CD4-positive, alpha-beta T cell treated with Interleukin-12 subunit alpha and Interleukin-12 subunit beta, for 1 hour (primary cell): Measurements from ENCODE around the gene CD81.

ENCODE experiments used
- DNase-seq: peaks from one replicate; pipeline ENCODE4 v3.0.0-alpha.2; 2020

The CD81 gene

DNA sequence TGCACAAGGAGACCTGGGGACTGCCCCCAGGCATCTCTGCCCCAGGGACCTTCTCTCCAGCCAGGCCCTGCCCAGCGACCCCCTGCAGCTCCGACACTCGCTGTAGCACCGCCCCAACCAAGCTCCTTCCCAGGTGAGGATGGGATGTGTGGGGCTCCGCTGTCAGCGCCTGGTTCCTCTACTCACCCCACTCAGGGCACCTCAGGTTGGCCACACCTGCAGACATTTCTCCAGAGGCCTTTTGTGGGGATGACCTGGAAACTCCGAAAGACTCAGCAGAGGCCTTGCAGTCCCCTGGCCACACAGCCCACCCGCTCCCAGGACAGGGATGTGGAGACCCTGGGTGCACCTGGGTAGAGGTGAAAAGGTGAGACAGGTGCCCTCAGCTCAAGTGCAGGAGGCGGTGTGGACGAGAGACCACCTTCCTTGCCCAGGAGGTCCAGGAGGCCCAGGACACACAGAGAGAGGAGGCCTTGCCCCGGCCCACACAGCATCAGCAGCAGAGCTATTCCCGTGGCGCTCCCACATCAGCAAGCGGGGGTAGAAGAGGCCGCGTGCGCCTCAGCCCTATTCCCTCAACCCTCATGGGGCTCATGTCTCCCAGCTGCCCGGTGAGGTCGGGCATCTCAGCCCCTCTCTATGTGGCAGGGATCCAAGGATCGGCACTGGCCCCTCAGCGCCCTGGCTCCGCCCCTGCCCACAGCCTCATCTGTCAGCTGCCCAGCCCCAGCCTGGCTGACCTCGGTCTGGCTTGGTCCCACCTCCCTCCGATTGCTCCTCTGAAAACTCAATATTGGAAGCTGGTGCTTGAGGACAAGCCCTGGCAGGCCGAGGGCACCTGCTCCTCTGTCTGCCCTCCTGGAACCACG is 46.3 kb downstream of the CD81 start:
- no peak for DNase-seq

GRCh38 chr11:2424811-2425495 is 47.8 kb downstream of the CD81 start:
- DNase-seq: no peak

DNA sequence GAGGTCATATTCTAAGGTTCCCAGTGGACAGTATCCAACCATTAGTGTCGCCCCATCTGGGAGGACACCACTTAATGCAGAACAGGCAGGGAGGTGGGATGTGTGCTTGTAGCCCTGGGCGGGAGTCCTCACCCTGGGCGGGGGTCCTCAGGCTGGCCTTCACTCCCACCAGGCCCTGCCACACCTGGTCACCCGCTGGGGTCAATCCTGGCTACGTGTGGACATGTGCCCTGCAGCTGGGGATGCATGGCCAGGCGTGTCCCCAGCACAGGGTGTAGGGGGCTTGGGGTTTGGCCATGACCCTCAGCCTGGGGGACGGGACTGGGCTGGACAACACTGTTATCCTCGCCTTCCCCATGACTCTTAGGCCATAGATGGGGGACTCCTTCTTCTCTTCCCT is 48.4 kb downstream of the CD81 start:
- DNase-seq: no peak

GRCh38 chr11:2426221-2426620 is 49.1 kb downstream of the CD81 start:
- no peak for DNase-seq

DNA sequence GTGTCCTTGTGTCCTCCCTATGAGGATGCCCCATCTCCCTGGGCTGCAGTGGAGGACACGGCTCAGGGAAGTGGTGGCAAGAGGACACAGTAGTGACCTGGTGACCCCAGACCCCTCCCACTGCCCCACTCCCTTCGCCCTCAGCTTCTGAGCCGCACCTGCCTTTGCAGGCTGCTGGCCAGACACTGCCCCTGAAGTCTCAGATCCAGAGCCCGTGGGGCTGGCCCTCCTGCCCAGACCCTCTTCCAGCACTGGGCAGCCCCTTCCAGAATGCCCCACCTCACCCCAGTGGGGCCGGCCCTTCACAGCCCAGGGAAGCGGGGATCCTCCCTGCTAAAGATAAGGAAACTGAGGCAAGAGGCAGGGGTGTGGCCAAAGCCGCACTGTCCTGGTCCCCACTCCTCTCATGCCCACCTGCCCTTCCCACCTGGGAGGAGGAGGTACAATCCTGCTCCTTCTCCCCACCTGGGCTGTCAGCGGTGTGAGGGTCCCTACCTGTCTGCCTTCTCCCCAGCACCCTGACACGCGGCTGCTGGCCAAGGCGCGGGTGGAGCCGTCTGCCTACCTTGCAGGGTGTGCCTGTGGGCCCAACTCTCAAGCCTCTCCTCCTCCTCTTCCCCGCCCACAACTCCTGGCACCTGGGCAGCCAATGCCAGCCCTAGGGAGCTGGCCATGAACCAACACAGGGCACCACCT is 49.9 kb downstream of the CD81 start:
- no peak for DNase-seq

- no peak for DNase-seq
Measured at GRCh38 chr11:2427721-2428321, 50.7 kb downstream of the CD81 start.

DNA sequence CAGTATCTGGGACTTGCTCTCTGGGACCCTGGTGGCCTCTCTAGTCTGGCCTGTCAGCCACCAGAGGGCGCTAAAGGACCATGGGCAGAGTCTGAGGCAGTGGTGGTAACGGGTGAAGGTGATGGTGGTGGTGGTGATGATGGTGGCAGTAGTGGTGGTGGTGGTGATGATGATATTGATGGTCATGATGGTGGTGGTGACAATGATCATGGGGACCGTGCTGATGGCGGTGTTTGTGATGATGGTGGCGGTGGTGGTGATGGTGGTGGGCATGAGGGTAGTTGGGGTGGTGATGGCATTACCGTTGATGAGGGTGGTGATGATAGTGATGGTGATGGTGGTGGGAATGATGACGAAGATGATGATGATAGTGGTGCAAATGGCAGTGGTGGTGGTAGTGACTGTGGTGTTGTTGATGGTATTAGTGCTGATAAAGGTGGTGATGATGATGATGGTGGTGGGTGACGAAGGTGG is 51.2 kb downstream of the CD81 start:
- DNase-seq: peak; percentile 87

DNA sequence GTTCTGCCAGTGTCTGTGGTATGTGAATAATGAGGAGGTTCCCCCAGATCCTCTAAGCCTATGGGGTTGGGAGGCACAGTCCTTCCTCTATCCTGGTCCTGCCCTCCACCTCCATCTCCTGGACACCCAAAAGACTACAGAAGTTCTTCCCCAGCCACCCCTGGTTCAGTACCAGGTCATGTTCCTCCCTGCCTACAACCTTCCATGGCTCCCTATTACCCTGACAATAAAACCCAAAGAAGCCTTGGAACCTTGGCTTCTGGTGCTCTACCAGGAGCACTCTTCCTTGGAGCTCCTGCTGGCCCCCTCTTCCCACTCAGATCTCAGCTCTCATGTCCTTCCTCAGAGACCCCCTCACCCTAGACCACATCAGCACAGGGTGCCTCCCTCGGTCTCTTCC is 54.3 kb downstream of the CD81 start:
- DNase-seq: no peak

DNA sequence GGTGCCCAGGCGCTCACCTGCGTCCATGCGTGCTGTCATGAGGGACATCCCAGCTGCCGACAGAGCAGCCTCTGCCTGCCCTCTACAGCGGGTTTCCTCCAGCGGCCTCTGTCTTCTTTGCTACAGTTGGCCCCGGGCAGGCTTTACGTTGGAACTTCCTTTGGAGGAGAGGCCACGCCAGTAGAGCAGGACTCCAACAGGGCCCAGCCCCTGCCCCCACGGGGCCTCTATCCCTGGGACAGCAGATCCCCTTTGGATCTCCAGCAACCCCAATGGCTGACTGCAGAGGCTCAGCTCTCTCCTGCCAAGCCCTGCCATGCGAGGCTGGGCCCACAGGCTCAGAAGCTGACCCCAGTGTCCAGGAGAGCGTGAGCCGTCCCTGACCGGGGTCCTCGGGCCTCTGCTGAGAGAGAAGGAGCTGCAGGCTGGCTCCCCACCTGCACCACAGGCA is 55.1 kb downstream of the CD81 start:
- DNase-seq: no peak

- DNase-seq: no peak
Measured at GRCh38 chr11:2432628-2433071, 55.5 kb downstream of the CD81 start.

DNA sequence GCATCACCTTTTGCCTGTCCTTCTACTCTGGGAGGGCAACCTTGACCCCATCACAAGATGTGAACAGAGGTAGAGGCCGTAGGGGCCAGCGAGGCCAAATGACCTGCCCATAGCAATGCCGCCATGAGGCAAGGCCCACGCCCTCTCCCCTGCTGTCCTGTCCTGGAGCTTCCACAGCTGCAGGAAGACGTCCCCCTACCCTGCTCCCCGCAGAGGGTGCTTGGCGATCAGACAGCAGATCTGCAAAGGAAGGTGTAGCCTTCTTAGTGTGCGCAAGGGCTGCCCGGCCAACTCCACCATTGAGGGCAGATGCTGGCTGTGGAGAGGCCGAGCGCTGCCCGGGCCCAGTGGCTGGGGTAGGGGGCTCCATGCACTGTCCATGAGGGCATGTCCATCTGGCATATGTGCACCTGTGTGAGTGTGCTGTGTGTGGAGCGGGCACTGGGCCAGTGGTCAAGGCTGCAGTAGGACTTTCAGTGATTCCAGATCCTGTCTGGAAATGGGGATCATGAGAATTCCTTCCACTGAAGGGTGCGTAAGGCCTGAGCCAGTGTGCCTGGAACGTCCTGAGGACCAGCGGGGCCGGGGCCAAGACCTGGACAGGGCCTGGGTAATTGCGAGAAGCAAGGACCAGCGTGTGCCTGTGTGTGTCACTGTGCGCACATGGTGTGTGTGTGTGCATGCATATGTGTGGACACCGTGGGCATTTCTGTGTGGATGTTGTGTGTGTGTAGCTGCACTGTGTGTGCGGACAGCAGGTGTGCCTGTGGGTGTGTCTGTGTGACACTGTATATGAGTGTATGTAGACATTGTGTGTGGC is 56.2 kb downstream of the CD81 start:
- DNase-seq: no peak

- DNase-seq: no peak
Measured at GRCh38 chr11:2434008-2434407, 56.9 kb downstream of the CD81 start.

GRCh38 chr11:2434506-2435255 is 57.6 kb downstream of the CD81 start:
- no peak for DNase-seq

DNA sequence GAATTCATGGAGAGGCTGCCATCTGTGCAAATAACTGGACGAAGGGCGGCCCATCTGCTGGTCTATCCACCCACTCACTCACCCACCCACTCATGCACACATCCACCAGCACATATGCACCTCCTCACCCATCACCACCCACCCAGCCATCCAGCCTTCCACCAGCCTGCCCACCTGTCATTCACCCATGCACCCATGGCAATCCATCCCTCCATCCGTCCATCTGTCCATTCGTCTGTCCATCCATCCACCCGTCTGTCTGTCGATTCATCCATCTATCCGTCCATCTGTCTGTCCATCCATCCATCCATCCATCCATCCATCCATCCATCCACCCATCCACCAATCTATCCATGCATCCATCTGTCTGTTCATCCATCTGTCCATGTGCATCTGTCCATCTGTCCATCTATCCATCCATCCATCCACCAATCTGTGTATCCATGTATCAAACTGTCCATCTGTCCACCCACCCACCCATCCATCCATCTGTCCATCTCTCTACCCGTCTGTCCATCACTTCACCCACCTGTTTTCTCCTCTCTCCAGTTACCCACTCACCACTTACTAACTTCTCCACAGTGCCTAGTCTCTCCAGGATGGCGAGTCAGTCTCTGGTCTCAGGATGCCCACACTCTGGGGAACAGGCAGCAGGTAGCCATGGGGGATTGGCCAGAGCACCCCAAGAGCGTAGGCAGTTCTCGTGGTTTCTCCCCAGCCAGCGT is 58.3 kb downstream of the CD81 start:
- DNase-seq: no peak

DNA sequence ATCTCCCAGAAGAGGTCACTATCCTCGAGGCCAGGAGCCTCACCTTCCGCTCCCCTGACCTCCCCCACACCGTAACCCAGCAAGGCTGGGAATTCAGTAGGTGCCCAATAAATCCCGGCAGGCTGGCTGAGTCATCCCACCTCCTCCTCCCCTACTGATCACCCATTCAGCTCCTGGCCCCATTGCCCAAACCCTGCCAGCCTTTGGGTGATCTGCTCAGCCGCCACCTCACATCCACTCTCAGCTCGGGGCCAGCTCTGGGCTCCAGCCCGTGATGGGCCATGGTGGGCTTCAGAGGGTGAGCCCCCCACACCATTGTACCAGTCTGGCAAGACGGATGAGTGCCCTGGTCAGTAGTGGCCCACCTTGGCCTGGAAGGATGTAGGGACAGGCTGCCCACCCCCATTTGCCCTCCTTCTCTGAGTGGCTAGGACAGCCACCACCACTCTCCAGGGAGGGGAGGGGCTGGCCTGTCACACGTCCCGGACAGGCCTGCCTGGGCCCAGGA is 59.0 kb downstream of the CD81 start:
- DNase-seq: no peak

- DNase-seq: no peak
Measured at GRCh38 chr11:2436521-2437031, 59.5 kb downstream of the CD81 start.

DNA sequence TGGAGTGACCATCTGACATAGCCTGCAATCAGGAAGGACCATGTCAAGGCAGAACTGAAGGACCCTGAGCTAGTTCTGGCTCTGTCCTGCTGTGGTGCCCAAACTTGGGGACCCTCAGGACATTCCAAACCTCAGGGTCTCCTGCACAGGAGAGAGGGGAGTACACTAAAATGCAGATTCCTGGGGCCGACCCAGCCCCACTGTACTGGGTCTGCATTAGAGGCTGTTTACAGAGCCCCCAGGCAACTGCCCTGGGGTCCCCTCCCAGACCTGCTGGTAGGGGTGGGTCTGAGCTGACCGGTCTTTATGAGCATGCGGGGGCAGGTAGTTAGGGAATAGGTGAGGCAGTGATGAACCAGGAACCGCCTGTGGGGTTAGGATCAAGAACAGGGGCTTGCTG is 60.4 kb downstream of the CD81 start:
- DNase-seq: no peak

DNA sequence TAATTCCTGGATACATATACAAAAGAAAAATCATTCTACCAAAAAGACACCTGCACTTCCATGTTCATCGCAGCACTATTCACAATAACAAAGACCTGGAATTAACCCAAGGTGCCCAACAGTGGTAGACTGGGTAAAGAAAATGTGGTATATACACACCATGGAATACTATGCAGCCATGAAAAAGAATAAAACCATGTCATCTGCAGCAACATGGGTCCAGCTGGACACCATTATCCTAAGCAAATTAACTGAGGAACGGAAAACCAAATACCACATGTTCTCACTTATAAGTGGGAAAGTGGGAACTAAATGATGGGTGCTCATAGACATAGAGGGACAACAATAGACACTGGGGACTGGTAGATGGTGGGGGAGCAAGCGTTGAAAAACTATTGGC is 62.7 kb downstream of the CD81 start:
- DNase-seq: no peak

DNA sequence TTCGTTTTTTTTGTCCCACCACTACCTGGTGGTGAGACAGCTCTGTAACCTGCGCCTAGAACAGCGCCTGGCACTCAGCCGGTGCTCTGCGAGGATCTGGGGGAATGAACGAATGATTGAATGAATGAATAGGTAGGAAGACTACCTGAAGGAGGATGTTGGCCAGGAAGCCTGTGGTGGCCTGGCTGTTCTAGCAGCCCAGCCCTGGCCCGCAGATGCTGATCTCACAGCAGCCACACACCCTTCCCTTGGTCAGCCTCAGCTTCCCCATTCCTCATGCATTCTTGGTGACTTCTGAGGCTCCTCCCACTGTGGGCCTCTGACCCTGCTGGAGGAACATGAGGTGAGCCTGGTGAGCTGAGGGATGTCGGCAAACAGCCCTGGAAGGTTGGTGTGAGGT is 63.5 kb downstream of the CD81 start:
- DNase-seq: no peak

DNA sequence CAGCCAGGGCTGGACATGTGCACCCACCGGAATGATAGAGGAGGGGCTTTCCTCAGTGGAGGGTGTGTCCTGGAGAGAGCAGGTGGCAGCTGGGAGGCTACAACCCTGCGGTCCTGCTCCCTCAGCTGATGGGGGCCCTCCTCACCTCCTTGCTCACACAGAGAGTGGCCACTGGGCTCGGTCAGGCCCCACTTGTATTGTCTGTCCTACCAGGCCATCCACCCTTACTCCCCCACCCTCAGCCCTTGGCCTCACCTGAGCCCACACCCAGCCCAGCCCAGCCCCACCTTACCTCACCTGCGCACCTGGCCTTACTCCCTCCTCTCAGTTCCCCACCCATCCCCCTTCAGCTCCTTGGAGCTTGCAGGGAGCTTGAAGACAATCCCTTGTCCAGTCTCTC is 64.1 kb downstream of the CD81 start:
- no peak for DNase-seq
